Dermis microvascular lymphatic vessel endothelial cell (primary cell): Measurements from ENCODE around the gene CLEC5A. TPM values are rescaled to one million over a fixed set of nuclear protein-coding genes. Genes with fewer than 3 reads are reported as not detected.

ENCODE experiments used
- total RNA-seq: library from RNA; depleted of rRNA; stranded (reverse); fragments of >200 nt; gene quantifications from 2 replicates; pipeline ENCODE4 v1.2.1, GENCODE V29; 2014

Gene CLEC5A
- total RNA-seq, 1 donor from 2014 or later = not detected

Other genes starting within 250 kb of the CLEC5A start
- gene DENND11, start 244.8 kb downstream of the CLEC5A start, total RNA-seq = 78.3 and 116 TPM in 2 replicates
- gene WEE2, start 238.6 kb downstream of the CLEC5A start, total RNA-seq = under 0.01 and 0.13 TPM in 2 replicates
- 84.1 and 132 TPM in 2 replicates for gene SSBP1, start 208.6 kb downstream of the CLEC5A start, total RNA-seq
- 0.26 and 0.89 TPM in 2 replicates for gene TAS2R3, start 182.9 kb downstream of the CLEC5A start, total RNA-seq
- gene TAS2R4, start 170.3 kb downstream of the CLEC5A start, total RNA-seq = 0.26 and 0.51 TPM in 2 replicates
- 0.26 and 0.51 TPM in 2 replicates for gene TAS2R5, start 156.8 kb downstream of the CLEC5A start, total RNA-seq
- not detected in 2 replicates for gene PRSS37, start 105.5 kb downstream of the CLEC5A start, total RNA-seq
- gene OR9A4, start 30.6 kb downstream of the CLEC5A start, total RNA-seq = not detected in 2 replicates
- gene TAS2R38, start 26.8 kb upstream of the CLEC5A start, total RNA-seq = not detected in 2 replicates
- gene MGAM, start 48.9 kb upstream of the CLEC5A start, total RNA-seq = not detected in 2 replicates
- gene MGAM2, start 164.7 kb upstream of the CLEC5A start, total RNA-seq = not detected in 2 replicates